Kidney (tissue), 14 donors: ENCODE measurements around the gene CALR. TPM values are rescaled to one million over a fixed set of nuclear protein-coding genes. Genes with fewer than 3 reads are reported as not detected.

Source experiments
- DNase-seq, 5 donors: peaks; one replicate each; pipeline ENCODE4 v3.0.0-alpha.2; 2013 to 2020
- FAIRE-seq: peaks from 2 replicates; lab custom pipeline; 2012; peaks lifted over from hg19 to GRCh38; lab: Jason Lieb, UNC
- H3K27ac ChIP-seq, 2 donors: one replicate each; pipeline ENCODE4 v1.7.0; 2013; ENCODE audit warnings: low read depth in 2 of 2, low read length in 2 of 2, inconsistent platforms in 1 of 2
- H3K27me3 ChIP-seq: one replicate; pipeline ENCODE4 v1.7.1; 2013; ENCODE audit warnings: low read length, inconsistent platforms; ENCODE audit not compliant: control insufficient read depth, insufficient read depth
- H3K36me3 ChIP-seq, 3 donors: one replicate each; pipeline versions ENCODE4 v1.7.0 to v1.7.1; 2013; ENCODE audit warnings: low read length in 3 of 3, control low read depth in 1 of 3, inconsistent platforms in 1 of 3; ENCODE audit not compliant: insufficient read depth in 3 of 3, control insufficient read depth in 2 of 3
- H3K4me1 ChIP-seq, 3 donors: one replicate each; pipeline versions ENCODE4 v1.7.0 to v1.7.1; 2013; ENCODE audit warnings: low read length in 3 of 3, inconsistent platforms in 1 of 3, low read depth in 1 of 3; ENCODE audit not compliant: control insufficient read depth in 2 of 3, insufficient read depth in 2 of 3
- H3K4me3 ChIP-seq, 3 donors: one replicate each; pipeline versions ENCODE4 v1.7.0 to v1.8.1; 2013; ENCODE audit warnings: low read length in 3 of 3, control low read depth in 1 of 3, inconsistent platforms in 1 of 3
- H3K9ac ChIP-seq, 3 donors: one replicate each; pipeline versions ENCODE4 v1.7.0 to v1.7.1; 2013; ENCODE audit warnings: low read length in 3 of 3, control low read depth in 1 of 3, inconsistent platforms in 1 of 3
- H3K9me3 ChIP-seq, 3 donors: one replicate each; pipeline versions ENCODE4 v1.7.0 to v1.7.1; 2013; ENCODE audit warnings: low read length in 3 of 3, control low read depth in 1 of 3, inconsistent platforms in 1 of 3; ENCODE audit not compliant: control insufficient read depth in 2 of 3, insufficient read depth in 1 of 3
- intact Hi-C: fragments of 100-400 bp; cut with DNase I; formaldehyde crosslinking; loops from one replicate; pipeline ENCODE4 v1.11.1; 2022
- polyA plus RNA-seq: library from polyadenylated mRNA; stranded (reverse); fragments of 350-450 nt; fragmentation: Illumina TruSeq; extraction: RNeasy Lipid Tissue Mini Kit (QIAGEN cat#74804); gene quantifications from one replicate; pipeline ENCODE4 v1.2.3, GENCODE V29; 2014; ENCODE audit warnings: low read depth, low replicate concordance; ENCODE audit not compliant: insufficient read depth
- total RNA-seq: library from RNA; stranded (reverse); fragmentation: NEBNext Ultra II Directional; extraction: Animal tissue kit (Norgen Biotek cat#: 25700); gene quantifications from one replicate; pipeline ENCODE4 v1.2.1, GENCODE V29; 2021
- TF ChIP-seq, protein P1 (sequence below): IDR thresholded peaks from 3 replicates; pipeline ENCODE4 v1.5.1; 2012; ENCODE audit warnings: mild to moderate bottlenecking, moderate library complexity, borderline replicate concordance; ENCODE audit not compliant: insufficient read depth; ENCODE audit errors: extremely low read depth
- donor health status: control.
- donor health status: control.
- donor health status: control.
- donor health status: control.
- donor health status: control.
- donor health status: DM: yes; HTN: yes; CAD: no.
- donor health status: Normal renal cell carcinoma (clear cell type).

Gene CALR
- total and polyA plus RNA-seq, 2 donors from 2014 or later: 1,037 to 1,087 TPM

DNA sequence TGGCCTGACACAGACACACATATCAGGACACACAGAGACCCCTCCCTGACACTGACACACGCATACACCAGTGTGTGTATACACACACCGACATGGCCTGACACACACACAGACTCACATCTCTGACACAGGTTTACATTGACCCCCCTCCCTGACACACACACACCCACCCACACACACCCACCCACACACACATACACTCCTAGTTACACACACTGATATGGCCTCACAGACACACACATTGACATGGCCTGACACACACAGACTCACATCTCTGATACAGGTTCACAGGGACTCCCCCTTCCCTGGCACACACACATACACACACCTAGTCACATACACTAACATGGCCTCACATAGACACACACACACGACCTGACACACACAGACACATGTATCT is 52.4 kb downstream of the CALR start:
- H3K36me3 ChIP-seq: no peaks in the 10 kb centered on the region
- no peaks in the 10 kb centered on the region for H3K9me3 ChIP-seq
- H3K9ac ChIP-seq: no peak overlapping the region
- no peak for FAIRE-seq
- H3K27me3 ChIP-seq: peaks cover 7% of the 10 kb centered on the region
- TF ChIP-seq, protein P1, sequence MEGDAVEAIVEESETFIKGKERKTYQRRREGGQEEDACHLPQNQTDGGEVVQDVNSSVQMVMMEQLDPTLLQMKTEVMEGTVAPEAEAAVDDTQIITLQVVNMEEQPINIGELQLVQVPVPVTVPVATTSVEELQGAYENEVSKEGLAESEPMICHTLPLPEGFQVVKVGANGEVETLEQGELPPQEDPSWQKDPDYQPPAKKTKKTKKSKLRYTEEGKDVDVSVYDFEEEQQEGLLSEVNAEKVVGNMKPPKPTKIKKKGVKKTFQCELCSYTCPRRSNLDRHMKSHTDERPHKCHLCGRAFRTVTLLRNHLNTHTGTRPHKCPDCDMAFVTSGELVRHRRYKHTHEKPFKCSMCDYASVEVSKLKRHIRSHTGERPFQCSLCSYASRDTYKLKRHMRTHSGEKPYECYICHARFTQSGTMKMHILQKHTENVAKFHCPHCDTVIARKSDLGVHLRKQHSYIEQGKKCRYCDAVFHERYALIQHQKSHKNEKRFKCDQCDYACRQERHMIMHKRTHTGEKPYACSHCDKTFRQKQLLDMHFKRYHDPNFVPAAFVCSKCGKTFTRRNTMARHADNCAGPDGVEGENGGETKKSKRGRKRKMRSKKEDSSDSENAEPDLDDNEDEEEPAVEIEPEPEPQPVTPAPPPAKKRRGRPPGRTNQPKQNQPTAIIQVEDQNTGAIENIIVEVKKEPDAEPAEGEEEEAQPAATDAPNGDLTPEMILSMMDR: no peak
- no peak overlapping the region for H3K4me3 ChIP-seq
- intact Hi-C loops: no loop called here
- peaks cover 0 to 5% (median 2%) of the 10 kb centered on the region in 3 donors for H3K4me1 ChIP-seq
- DNase-seq: no peak
- H3K27ac ChIP-seq: no peak overlapping the region

DNA sequence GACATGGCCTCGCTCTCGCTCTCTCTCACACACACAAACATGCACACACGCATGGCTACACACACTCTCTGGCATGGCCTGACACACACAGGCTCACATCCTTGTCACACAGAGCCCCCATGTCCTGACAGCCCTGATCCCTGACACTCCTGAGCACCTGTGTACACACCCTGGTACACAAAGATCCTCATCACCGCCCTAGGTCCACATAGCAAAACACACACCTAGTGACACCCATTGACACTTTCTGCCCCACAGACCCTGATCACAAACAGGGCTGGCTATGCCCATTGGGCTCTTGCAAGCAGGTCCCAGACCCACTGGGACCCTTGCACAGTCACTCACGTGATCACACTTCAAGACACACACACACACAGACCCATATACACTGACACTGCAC is 52.9 kb downstream of the CALR start:
- no peak overlapping the region for H3K27ac ChIP-seq
- peaks cover 7% of the 10 kb centered on the region for H3K27me3 ChIP-seq
- peaks cover 0 to 5% (median 2%) of the 10 kb centered on the region in 3 donors for H3K4me1 ChIP-seq
- intact Hi-C loops: no loop called here
- TF ChIP-seq, protein P1: no peak
- no peaks in the 10 kb centered on the region for H3K36me3 ChIP-seq
- no peak for DNase-seq
- no peak overlapping the region for H3K9ac ChIP-seq
- no peaks in the 10 kb centered on the region for H3K9me3 ChIP-seq
- H3K4me3 ChIP-seq: no peak overlapping the region
- no peak for FAIRE-seq

DNA sequence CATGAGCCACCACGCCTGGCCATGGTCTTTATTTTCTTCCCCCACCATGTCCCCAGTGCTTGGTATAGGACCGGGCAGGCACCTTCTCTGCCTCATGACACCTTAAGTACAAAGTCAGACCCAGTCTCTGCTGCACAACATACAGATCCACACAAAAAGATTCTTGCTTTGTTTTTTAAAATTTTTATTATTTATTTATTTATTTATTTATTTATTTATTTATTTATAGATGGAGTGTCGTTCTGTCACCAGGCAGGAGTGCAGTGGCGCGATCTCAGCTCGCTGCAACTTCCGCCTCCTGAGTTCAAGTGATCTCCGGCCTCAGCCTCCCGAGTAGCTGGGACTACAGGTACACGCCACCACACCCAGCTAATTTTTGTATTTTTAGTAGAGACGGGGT is 54.3 kb downstream of the CALR start:
- TF ChIP-seq, protein P1: no peak
- Histone ChIP-seq H3K27me3 (peaks cover 10% of the 10 kb centered on the region), H3K9me3 (no peaks in the 10 kb centered on the region), H3K27ac (no peak overlapping the region), H3K4me1 (peaks cover 0 to 14% (median 2%) of the 10 kb centered on the region in 3 donors), H3K36me3 (no peaks in the 10 kb centered on the region), H3K4me3 (no peak overlapping the region), H3K9ac (no peak overlapping the region)
- intact Hi-C loops: no loop called here
- FAIRE-seq (no peak), DNase-seq (no peak)

DNA sequence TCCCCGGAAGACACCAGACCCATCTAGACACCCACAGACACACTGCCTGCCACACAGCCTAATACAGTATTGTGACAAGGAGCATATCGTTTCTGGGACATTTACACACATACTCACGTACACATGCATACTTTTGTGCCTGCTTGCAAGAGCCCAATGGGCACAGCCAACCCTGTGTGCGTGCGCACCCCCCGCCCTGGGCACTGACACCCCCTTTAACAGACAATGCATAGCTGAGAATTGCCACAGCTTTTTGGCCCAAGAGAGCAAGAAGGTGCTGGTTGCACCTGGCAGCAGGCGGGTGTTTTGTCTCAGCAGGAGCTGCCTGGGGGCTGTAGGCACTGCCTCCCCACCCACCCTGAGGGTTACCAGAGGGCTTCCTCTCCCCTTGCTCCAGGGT is 55.2 kb downstream of the CALR start:
- intact Hi-C loops: no loop called here
- Histone ChIP-seq H3K4me3 (no peak overlapping the region), H3K9me3 (no peaks in the 10 kb centered on the region), H3K27ac (no peak overlapping the region), H3K36me3 (no peaks in the 10 kb centered on the region), H3K4me1 (peaks cover 0 to 15% (median 2%) of the 10 kb centered on the region in 3 donors), H3K9ac (no peak overlapping the region), H3K27me3 (peaks cover 9% of the 10 kb centered on the region)
- DNase-seq (no peak), FAIRE-seq (no peak)
- TF ChIP-seq, protein P1: no peak
